HepG2 (cell line): ENCODE results near the gene ADAMTS12. TPM values are rescaled to one million over a fixed set of nuclear protein-coding genes. Genes with fewer than 3 reads are reported as not detected.
A peak's percentile ranks its signal among the peaks of the same experiment; 100 is the strongest.

Experiments
- ATAC-seq: fragments of 200-7000 bp; cut with Tn5 transposase; 3 replicates; pipeline ENCODE4 v1.9.1; 2020; ENCODE audit warnings: mild to moderate bottlenecking, moderate library complexity
- BruUV-seq: library from RNA; stranded (reverse); fragments of 400-500 nt; replicated peaks from 2 replicates; lab custom pipeline; 2021; lab: Mats Ljungman, UMichigan
- CTCF ChIA-PET: fragments of 300-600 bp; formaldehyde crosslinking; extraction: SDS; loops from one replicate; lab custom pipeline; 2021; ENCODE audit warnings: low total read pairs, inconsistent platforms, low intra/inter-chr PET ratio; lab: Yijun Ruan, JAX
- POLR2A ChIA-PET: fragments of 350-600 bp; sonication (Branson Sonifier 250); formaldehyde crosslinking; loops from one replicate; lab custom pipeline; 2020; ENCODE audit warnings: antibody characterized with exemption, inconsistent platforms; lab: Yijun Ruan, JAX
- DNase-seq: peaks from one replicate; pipeline ENCODE4 v3.0.0-alpha.2; 2015; ENCODE audit warnings: low spot score
- FAIRE-seq: peaks from 3 replicates; lab custom pipeline; 2011; peaks lifted over from hg19 to GRCh38; lab: Jason Lieb, UNC
- H2AFZ ChIP-seq: one replicate; pipeline ENCODE4 v1.6.1; 2011; ENCODE audit warnings: low read length, inconsistent platforms
- H3K27ac ChIP-seq: fragments of 300-600 bp; 3 replicates; pipeline ENCODE4 v1.8.0; 2011; ENCODE audit warnings: mixed run types, mild to moderate bottlenecking, mixed read lengths, low read length, inconsistent platforms; ENCODE audit not compliant: insufficient read depth; ENCODE audit errors: extremely low read length
- H3K27me3 ChIP-seq, 2 experiments: fragments of 200-600 bp in 1 of 2; 2 replicates in 1 of 2; 3 replicates in 1 of 2; pipeline versions ENCODE4 v1.6.0 to v1.8.0; 2011; ENCODE audit warnings: low read length in 2 of 2, mild to moderate bottlenecking in 2 of 2, moderate library complexity in 2 of 2, inconsistent platforms in 1 of 2; ENCODE audit not compliant: insufficient read depth in 2 of 2, control insufficient read depth in 1 of 2
- H3K36me3 ChIP-seq, 2 experiments: fragments of 200-600 bp in 1 of 2; replicated peaks in 1 of 2; 2 replicates in 1 of 2; 3 replicates in 1 of 2; pipeline versions ENCODE4 v1.5.1 to v1.8.0; 2011; ENCODE audit warnings: low read length in 2 of 2, inconsistent platforms in 1 of 2; ENCODE audit not compliant: insufficient read depth in 2 of 2, control insufficient read depth in 1 of 2
- H3K4me1 ChIP-seq: 2 replicates; pipeline ENCODE4 v1.5.1; 2012; ENCODE audit warnings: low read length, inconsistent platforms; ENCODE audit not compliant: insufficient read depth
- H3K4me2 ChIP-seq: 2 replicates; pipeline ENCODE4 v1.6.0; 2011; ENCODE audit warnings: low read depth, low read length, inconsistent platforms
- H3K4me3 ChIP-seq, 3 experiments: fragments of 200-600 bp in 1 of 3; sonication (generic), shearing (Covaris generic) in 1 of 3; replicated peaks in 1 of 3; 2 replicates each; pipeline ENCODE4 v1.5.1; 2011 to 2016; ENCODE audit warnings: low read length in 3 of 3, inconsistent platforms in 2 of 3, low read depth in 2 of 3, mild to moderate bottlenecking in 2 of 3, control low read depth in 1 of 3, mixed read lengths in 1 of 3; ENCODE audit not compliant: insufficient read depth in 1 of 3
- H3K79me2 ChIP-seq: one replicate; pipeline ENCODE4 v1.6.1; 2011; ENCODE audit warnings: low read length, inconsistent platforms; ENCODE audit not compliant: insufficient read depth
- H3K9ac ChIP-seq: 2 replicates; pipeline ENCODE4 v1.6.0; 2011; ENCODE audit warnings: mild to moderate bottlenecking, low read depth, low read length, inconsistent platforms; ENCODE audit not compliant: insufficient read depth
- H3K9me3 ChIP-seq: 2 replicates; pipeline ENCODE4 v1.5.1; 2012; ENCODE audit warnings: mild to moderate bottlenecking, low read length
- H4K20me1 ChIP-seq: 2 replicates; pipeline ENCODE4 v1.6.0; 2011; ENCODE audit warnings: inconsistent platforms, mild to moderate bottlenecking, low read length, moderate library complexity; ENCODE audit not compliant: insufficient read depth
- DPF2 ChIP-seq: sonication (generic); formaldehyde crosslinking; IDR thresholded peaks from 2 replicates; pipeline ENCODE4 v1.4.0; 2020; ENCODE audit warnings: mild to moderate bottlenecking, low read depth, missing genetic modification reagents, borderline replicate concordance
- HNF4A ChIP-seq: sonication (generic); formaldehyde crosslinking; IDR thresholded peaks from 2 replicates; pipeline ENCODE4 v1.4.0; 2020; ENCODE audit warnings: missing genetic modification reagents
- MAFF ChIP-seq: IDR thresholded peaks from 2 replicates; pipeline ENCODE4 v1.6.1; 2011; ENCODE audit warnings: low read depth, low read length, improper control_type of control experiment
- MED8 ChIP-seq: sonication (generic); formaldehyde crosslinking; IDR thresholded peaks from 2 replicates; pipeline ENCODE4 v1.8.1; 2023; ENCODE audit warnings: mild to moderate bottlenecking, missing genetic modification reagents; ENCODE audit not compliant: insufficient replicate concordance
- NKX3-1 ChIP-seq: sonication (generic); formaldehyde crosslinking; IDR thresholded peaks from 2 replicates; pipeline ENCODE4 v1.5.0; 2020; ENCODE audit warnings: missing genetic modification reagents
- PITX1 ChIP-seq: sonication (generic); formaldehyde crosslinking; IDR thresholded peaks from 2 replicates; pipeline ENCODE4 v1.5.1; 2020; ENCODE audit warnings: mild to moderate bottlenecking, missing genetic modification reagents
- RFX5 ChIP-seq: IDR thresholded peaks from 2 replicates; pipeline ENCODE4 v1.6.1; 2011; ENCODE audit warnings: low read depth, low read length, improper control_type of control experiment
- RXRA ChIP-seq: sonication (generic); formaldehyde crosslinking; IDR thresholded peaks from 2 replicates; pipeline ENCODE4 v1.5.1; 2020; ENCODE audit warnings: missing genetic modification reagents
- SP2 ChIP-seq: sonication (generic); formaldehyde crosslinking; IDR thresholded peaks from 2 replicates; pipeline ENCODE4 v1.5.1; 2020; ENCODE audit warnings: mild to moderate bottlenecking, missing genetic modification reagents
- ZNF678 ChIP-seq: sonication (generic); formaldehyde crosslinking; IDR thresholded peaks from 2 replicates; pipeline ENCODE4 v1.4.0; 2020; ENCODE audit warnings: mild to moderate bottlenecking, missing genetic modification reagents
- WGBS: methylation state at CpG from one replicate; pipeline ENCODE4 v1.1.6; 2017; ENCODE audit warnings: low lambda C conversion rate; 5-methylcytosine and 5-hydroxymethylcytosine counted together
- in situ Hi-C: cut with HindIII; loops from 2 replicates; pipeline ENCODE4 v1.10.0; 2017; ENCODE audit warnings: low pct_unique_long_range_greater_than_20kb; ENCODE audit not compliant: extremely low pct_ligation_motif_present
- intact Hi-C: fragments of 100-400 bp; cut with micrococcal nuclease; formaldehyde crosslinking; loops from one replicate; pipeline ENCODE4 v1.10.0; 2022; ENCODE audit not compliant: unreplicated experiment
- polyA plus RNA-seq, 8 experiments: library from polyadenylated mRNA; depleted of rRNA in 3 of 8; stranded (reverse) in 7 of 8; unstranded in 1 of 8; fragments of >200 nt; fragmentation: Illumina TruSeq in 4 of 8; extraction: Trizol in 4 of 8; gene quantifications; 2 replicates each; pipeline versions ENCODE4 v1.2.1 to v1.2.3, GENCODE V29; 2011 to 2016; ENCODE audit warnings: low read depth in 4 of 8, missing spikeins in 1 of 8, mixed read lengths in 1 of 8; ENCODE audit not compliant: insufficient read depth in 1 of 8
- total RNA-seq, 5 experiments: library from RNA; depleted of rRNA; stranded (reverse); fragments of >200 nt; fragmentation: Illumina TruSeq; extraction: Trizol; gene quantifications; 2 replicates each; pipeline ENCODE4 v1.2.3, GENCODE V29; 2016; ENCODE audit warnings: low read depth in 1 of 5
- TF ChIP-seq, protein P1 (sequence below): sonication (generic); formaldehyde crosslinking; IDR thresholded peaks from 2 replicates; pipeline ENCODE4 v1.8.0; 2023; ENCODE audit warnings: mild to moderate bottlenecking, missing genetic modification reagents
- TF ChIP-seq, protein P2 (sequence below): sonication (generic); formaldehyde crosslinking; IDR thresholded peaks from 2 replicates; pipeline ENCODE4 v1.5.1; 2020; ENCODE audit warnings: missing genetic modification reagents, mild to moderate bottlenecking, borderline replicate concordance
- TF ChIP-seq, protein P3 (sequence below): sonication (generic); formaldehyde crosslinking; IDR thresholded peaks from 2 replicates; pipeline ENCODE4 v1.4.0; 2020; ENCODE audit warnings: missing genetic modification reagents

The ADAMTS12 gene
- total and polyA plus RNA-seq, 2 of the 13 experiments (the other 11 are each of a cell fraction or from before 2014, with no cell fraction given), result 0.03 TPM; not detected in 1

DNA sequence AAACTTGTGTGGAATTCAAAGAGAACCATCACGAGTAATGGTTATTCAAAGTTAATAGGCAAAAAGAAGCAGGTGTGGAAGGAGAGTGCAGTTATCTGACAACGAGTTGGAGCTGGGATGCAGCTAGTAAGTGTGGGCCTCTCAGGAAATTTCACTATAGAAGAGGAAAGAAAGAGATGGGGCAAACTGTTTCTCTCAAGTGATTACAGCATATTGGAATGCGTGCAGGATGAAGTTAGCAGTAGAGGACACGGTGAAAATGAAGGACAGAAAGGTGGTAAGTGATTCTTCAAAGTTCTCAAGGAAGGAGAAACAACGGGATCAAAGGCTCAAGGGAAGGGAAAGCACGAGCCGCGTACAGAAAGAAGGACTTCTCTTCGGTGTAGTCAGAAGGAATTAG, 84.0 kb downstream of the ADAMTS12 start:
- in situ Hi-C loops, result no loop called here
- H3K9me3 ChIP-seq, result no peaks in the 10 kb centered on the region
- no peak for TF ChIP-seq PITX1
- TF ChIP-seq, protein P1, sequence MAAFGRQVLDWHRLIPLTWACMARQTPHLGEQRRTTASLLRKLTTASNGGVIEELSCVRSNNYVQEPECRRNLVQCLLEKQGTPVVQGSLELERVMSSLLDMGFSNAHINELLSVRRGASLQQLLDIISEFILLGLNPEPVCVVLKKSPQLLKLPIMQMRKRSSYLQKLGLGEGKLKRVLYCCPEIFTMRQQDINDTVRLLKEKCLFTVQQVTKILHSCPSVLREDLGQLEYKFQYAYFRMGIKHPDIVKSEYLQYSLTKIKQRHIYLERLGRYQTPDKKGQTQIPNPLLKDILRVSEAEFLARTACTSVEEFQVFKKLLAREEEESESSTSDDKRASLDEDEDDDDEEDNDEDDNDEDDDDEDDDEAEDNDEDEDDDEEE, result no peak
- no peak for TF ChIP-seq SP2 (CRISPR knock-in tag)
- no peak for TF ChIP-seq DPF2 (CRISPR knock-in tag)
- TF ChIP-seq MAFF, result no peak
- ATAC-seq (no peak), FAIRE-seq (no peak), DNase-seq (no peak)
- H3K27me3 ChIP-seq, result no peaks in the 10 kb centered on the region
- no TSS peak for BruUV-seq
- H3K4me3 ChIP-seq, result no peak overlapping the region
- H3K9ac ChIP-seq, result no peak overlapping the region
- H4K20me1 ChIP-seq, result no peaks in the 10 kb centered on the region
- ChIA-PET CTCF (no interaction called here), POLR2A (no interaction called here)
- no peaks in the 10 kb centered on the region for H3K36me3 ChIP-seq
- no peak overlapping the region for H2AFZ ChIP-seq
- H3K27ac ChIP-seq, result no peak overlapping the region
- H3K4me2 ChIP-seq, result no peak overlapping the region
- intact Hi-C loops, result no loop called here
- H3K79me2 ChIP-seq, result no peaks in the 10 kb centered on the region
- H3K4me1 ChIP-seq, result peaks cover 9% of the 10 kb centered on the region; the same call in 1 of the 2 replicates
- WGBS, result 55% methylated on average over 9 of the region's 9 CpGs

DNA sequence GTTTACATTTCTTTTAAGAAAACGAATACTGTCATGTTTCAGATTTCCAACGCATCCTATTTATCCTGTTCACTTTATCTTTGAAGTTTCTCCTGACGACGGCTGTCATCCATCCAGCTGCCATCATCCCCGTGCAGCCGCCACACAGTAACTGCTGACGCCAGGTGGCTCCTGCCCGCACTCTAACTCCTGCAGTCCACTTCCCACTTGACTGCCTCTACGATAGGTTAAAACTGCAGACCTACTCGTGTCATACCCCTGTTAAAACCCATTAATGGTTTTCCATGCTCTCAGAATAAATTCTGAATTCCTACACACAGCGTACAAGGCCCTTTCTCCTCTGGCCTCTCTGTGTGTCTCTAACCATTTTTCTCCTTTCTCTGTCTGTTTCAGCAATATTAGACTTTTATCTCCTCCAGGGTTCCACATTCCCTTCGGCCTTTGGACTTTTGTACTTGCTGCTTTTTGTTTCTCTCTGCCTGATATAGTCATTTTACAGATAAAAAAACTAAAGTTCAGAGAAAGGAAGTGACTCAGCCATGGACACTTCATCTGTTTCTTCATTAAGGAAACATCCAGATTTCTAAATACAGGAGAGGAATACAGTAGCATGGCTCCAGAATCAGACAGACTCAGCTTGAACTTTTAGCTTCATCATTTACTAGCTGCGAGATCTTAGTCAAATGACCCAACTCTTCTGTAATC, 84.9 kb downstream of the ADAMTS12 start:
- in situ Hi-C loops, result no loop called here
- FAIRE-seq (no peak), DNase-seq (peak; percentile 2), ATAC-seq (peak; percentile 43; the same call in 2 of the 3 replicates)
- Histone ChIP-seq H3K4me3 (no peak overlapping the region), H3K9me3 (no peaks in the 10 kb centered on the region), H3K27ac (no peak overlapping the region), H3K9ac (no peak overlapping the region), H3K27me3 (no peaks in the 10 kb centered on the region; a peak in 1 of 5 replicates), H3K4me2 (no peak overlapping the region), H3K79me2 (no peaks in the 10 kb centered on the region), H2AFZ (no peak overlapping the region), H4K20me1 (no peaks in the 10 kb centered on the region), H3K36me3 (no peaks in the 10 kb centered on the region), H3K4me1 (peaks cover 9% of the 10 kb centered on the region; the same call in 1 of the 2 replicates)
- ChIA-PET CTCF (no interaction called here), POLR2A (no interaction called here)
- intact Hi-C loops, result no loop called here
- BruUV-seq, result no TSS peak
- TF ChIP-seq, protein P2, sequence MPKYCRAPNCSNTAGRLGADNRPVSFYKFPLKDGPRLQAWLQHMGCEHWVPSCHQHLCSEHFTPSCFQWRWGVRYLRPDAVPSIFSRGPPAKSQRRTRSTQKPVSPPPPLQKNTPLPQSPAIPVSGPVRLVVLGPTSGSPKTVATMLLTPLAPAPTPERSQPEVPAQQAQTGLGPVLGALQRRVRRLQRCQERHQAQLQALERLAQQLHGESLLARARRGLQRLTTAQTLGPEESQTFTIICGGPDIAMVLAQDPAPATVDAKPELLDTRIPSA (CRISPR knock-in tag), result no peak
- TF ChIP-seq HNF4A (CRISPR knock-in tag) (0 out of 2 replicates have a peak, but pooled peaks have one; percentile 14), ZNF678 (no peak), RFX5 (0 out of 2 replicates have a peak, but pooled peaks have one; percentile 52), MED8 (CRISPR knock-in tag) (no peak), RXRA (CRISPR knock-in tag) (no peak), NKX3-1 (CRISPR knock-in tag) (no peak)
- TF ChIP-seq, protein P3, sequence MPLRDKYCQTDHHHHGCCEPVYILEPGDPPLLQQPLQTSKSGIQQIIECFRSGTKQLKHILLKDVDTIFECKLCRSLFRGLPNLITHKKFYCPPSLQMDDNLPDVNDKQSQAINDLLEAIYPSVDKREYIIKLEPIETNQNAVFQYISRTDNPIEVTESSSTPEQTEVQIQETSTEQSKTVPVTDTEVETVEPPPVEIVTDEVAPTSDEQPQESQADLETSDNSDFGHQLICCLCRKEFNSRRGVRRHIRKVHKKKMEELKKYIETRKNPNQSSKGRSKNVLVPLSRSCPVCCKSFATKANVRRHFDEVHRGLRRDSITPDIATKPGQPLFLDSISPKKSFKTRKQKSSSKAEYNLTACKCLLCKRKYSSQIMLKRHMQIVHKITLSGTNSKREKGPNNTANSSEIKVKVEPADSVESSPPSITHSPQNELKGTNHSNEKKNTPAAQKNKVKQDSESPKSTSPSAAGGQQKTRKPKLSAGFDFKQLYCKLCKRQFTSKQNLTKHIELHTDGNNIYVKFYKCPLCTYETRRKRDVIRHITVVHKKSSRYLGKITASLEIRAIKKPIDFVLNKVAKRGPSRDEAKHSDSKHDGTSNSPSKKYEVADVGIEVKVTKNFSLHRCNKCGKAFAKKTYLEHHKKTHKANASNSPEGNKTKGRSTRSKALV, result no peak
- 43% methylated on average over 13 of the region's 13 CpGs for WGBS
